WTC11 (cell line): ENCODE measurements around the gene ENGASE.

Experiments used
- CREM ChIP-seq: sonication (generic); formaldehyde crosslinking; IDR thresholded peaks from 2 replicates; pipeline ENCODE4 v1.8.1; 2022; ENCODE audit warnings: mild to moderate bottlenecking, missing genetic modification reagents, moderate library complexity
- FOXJ3 ChIP-seq: sonication (generic); formaldehyde crosslinking; IDR thresholded peaks from 2 replicates; pipeline ENCODE4 v1.9.0; 2021; ENCODE audit warnings: missing genetic modification reagents, mild to moderate bottlenecking, borderline replicate concordance
- JUN ChIP-seq: sonication (generic); formaldehyde crosslinking; IDR thresholded peaks from 2 replicates; pipeline ENCODE4 v1.8.0; 2023; ENCODE audit warnings: mild to moderate bottlenecking, missing genetic modification reagents
- MXD4 ChIP-seq: fragments of 250-450 bp; sonication (Bioruptor Pico); IDR thresholded peaks from 2 replicates; pipeline ENCODE4 v1.8.0; 2021; ENCODE audit warnings: mild to moderate bottlenecking, moderate library complexity, borderline replicate concordance
- NR2C2 ChIP-seq: sonication (generic); formaldehyde crosslinking; IDR thresholded peaks from 2 replicates; pipeline ENCODE4 v1.8.0; 2022; ENCODE audit warnings: mild to moderate bottlenecking, missing genetic modification reagents
- TEAD4 ChIP-seq: sonication (generic); formaldehyde crosslinking; IDR thresholded peaks from 2 replicates; pipeline ENCODE4 v1.8.0; 2022; ENCODE audit warnings: mild to moderate bottlenecking, missing genetic modification reagents
- TP53 ChIP-seq: sonication (generic); formaldehyde crosslinking; IDR thresholded peaks from 2 replicates; pipeline ENCODE4 v1.8.1; 2023; ENCODE audit warnings: mild to moderate bottlenecking, missing genetic modification reagents
- ZNF138 ChIP-seq: sonication (generic); formaldehyde crosslinking; conservative IDR thresholded peaks from 2 replicates; pipeline ENCODE4 v1.8.1; 2022; ENCODE audit warnings: mild to moderate bottlenecking, moderate library complexity, missing genetic modification reagents
- TF ChIP-seq, protein P1 (sequence below): fragments of 200-600 bp; IDR thresholded peaks from 2 replicates; pipeline ENCODE4 v1.8.0; 2022; ENCODE audit warnings: antibody characterized with exemption
- TF ChIP-seq, protein P2 (sequence below): sonication (generic); formaldehyde crosslinking; IDR thresholded peaks from 2 replicates; pipeline ENCODE4 v1.8.1; 2023; ENCODE audit warnings: mild to moderate bottlenecking, moderate library complexity, missing genetic modification reagents
- TF ChIP-seq, protein P3 (sequence below): sonication (generic); formaldehyde crosslinking; IDR thresholded peaks from 2 replicates; pipeline ENCODE4 v1.8.0; 2022; ENCODE audit warnings: mild to moderate bottlenecking, missing genetic modification reagents

DNA sequence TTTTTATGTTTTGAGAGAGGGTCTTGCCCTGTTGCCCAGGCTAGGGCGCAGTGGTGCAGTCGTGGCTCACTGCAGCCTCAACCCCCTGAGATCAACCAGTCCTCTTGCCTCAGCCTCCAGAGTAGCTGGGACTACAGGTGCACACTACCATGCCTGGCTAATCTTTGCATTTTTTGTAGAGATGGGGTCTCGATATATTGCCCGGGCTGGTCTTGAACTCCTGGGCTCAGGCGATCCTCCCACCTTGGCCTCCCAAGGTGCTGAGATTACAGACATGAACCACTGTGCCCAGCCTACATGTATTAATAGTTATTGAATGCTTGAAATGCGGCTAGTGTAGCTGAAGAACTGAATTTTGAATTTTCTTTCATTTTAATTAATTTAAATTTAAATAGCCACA is 38.4 kb upstream of the ENGASE start:
- TF ChIP-seq, protein P1, sequence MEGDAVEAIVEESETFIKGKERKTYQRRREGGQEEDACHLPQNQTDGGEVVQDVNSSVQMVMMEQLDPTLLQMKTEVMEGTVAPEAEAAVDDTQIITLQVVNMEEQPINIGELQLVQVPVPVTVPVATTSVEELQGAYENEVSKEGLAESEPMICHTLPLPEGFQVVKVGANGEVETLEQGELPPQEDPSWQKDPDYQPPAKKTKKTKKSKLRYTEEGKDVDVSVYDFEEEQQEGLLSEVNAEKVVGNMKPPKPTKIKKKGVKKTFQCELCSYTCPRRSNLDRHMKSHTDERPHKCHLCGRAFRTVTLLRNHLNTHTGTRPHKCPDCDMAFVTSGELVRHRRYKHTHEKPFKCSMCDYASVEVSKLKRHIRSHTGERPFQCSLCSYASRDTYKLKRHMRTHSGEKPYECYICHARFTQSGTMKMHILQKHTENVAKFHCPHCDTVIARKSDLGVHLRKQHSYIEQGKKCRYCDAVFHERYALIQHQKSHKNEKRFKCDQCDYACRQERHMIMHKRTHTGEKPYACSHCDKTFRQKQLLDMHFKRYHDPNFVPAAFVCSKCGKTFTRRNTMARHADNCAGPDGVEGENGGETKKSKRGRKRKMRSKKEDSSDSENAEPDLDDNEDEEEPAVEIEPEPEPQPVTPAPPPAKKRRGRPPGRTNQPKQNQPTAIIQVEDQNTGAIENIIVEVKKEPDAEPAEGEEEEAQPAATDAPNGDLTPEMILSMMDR: no peak
- TF ChIP-seq NR2C2 (no peak), ZNF138 (CRISPR knock-in tag) (no peak), MXD4 (CRISPR knock-in tag) (no peak), JUN (CRISPR knock-in tag) (no peak), TP53 (CRISPR knock-in tag) (no peak), FOXJ3 (CRISPR knock-in tag) (no peak), TEAD4 (CRISPR knock-in tag) (no peak), CREM (CRISPR knock-in tag) (no peak)
- TF ChIP-seq, protein P2, sequence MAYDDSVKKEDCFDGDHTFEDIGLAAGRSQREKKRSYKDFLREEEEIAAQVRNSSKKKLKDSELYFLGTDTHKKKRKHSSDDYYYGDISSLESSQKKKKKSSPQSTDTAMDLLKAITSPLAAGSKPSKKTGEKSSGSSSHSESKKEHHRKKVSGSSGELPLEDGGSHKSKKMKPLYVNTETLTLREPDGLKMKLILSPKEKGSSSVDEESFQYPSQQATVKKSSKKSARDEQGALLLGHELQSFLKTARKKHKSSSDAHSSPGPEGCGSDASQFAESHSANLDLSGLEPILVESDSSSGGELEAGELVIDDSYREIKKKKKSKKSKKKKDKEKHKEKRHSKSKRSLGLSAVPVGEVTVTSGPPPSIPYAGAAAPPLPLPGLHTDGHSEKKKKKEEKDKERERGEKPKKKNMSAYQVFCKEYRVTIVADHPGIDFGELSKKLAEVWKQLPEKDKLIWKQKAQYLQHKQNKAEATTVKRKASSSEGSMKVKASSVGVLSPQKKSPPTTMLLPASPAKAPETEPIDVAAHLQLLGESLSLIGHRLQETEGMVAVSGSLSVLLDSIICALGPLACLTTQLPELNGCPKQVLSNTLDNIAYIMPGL (CRISPR knock-in tag): no peak
- TF ChIP-seq, protein P3, sequence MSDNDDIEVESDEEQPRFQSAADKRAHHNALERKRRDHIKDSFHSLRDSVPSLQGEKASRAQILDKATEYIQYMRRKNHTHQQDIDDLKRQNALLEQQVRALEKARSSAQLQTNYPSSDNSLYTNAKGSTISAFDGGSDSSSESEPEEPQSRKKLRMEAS (CRISPR knock-in tag): no peak
